NCI-H146 (cell line): ENCODE results near the gene DCUN1D1.
A peak's percentile ranks its signal among the peaks of the same experiment; 100 is the strongest.
"Not testable (repeated sequence)": the region's sequence is repeated elsewhere in the genome, so short reads cannot be mapped to it uniquely, and the experiment has no call there.

Source experiments
- DNase-seq: peaks from one replicate; lab custom pipeline; 2025; lab: John Stamatoyannopoulos, UW

DCUN1D1 gene

DNA sequence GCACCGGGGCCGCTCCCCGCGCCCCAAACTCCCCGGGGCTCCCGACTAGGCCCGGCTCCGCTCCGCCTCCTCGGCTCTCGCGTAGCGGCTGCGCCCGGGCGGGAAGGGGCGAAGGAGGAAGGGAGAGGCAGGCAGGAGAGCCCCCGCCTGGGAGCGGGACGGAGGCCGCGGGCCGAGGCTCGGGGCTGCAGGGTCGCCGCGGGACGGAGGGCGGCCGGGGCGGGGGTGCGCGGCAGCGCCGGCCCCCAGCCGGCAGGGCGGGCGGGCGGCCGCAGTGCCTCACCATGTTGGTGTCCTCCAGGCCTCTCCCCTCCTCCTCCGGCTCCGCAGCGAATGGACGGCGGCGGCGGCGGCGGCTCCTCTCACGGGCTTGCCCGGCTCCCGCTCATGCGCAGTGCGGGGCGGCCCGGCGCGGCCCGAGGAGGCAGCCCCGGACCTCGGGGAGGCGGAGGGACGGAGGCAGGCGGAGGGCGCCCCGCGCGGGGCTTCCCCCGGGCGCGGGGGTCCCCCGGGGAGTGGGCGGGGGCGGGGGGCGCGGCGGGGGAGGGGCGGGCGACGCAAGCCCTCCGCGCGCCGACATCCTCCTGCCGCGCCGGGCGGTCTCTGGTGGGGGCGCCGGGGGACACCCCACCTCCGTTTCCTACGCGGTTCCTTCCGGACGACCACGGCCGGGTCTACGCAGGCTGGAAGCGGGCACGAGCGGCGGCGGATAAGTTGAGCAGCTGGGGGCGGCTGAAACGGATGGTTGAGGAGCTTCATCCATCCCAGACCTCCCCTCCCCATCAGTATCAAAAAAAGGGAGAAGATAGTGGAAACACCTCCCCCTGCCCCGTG is at the start of gene DCUN1D1:
TSS of gene DCUN1D1 (minus strand) at position 335 of the 834 bp plus-strand sequence. CDS start at position 286, 49 bp downstream.
- DNase-seq: peak; percentile 95

GRCh38 chr3:183028416-183028815 is 48.1 kb upstream of the DCUN1D1 start:
- DNase-seq: no peak

GRCh38 chr3:183027276-183027675 is 46.9 kb upstream of the DCUN1D1 start:
- no peak for DNase-seq

GRCh38 chr3:183022936-183023516 is 42.7 kb upstream of the DCUN1D1 start:
- no peak for DNase-seq

DNA sequence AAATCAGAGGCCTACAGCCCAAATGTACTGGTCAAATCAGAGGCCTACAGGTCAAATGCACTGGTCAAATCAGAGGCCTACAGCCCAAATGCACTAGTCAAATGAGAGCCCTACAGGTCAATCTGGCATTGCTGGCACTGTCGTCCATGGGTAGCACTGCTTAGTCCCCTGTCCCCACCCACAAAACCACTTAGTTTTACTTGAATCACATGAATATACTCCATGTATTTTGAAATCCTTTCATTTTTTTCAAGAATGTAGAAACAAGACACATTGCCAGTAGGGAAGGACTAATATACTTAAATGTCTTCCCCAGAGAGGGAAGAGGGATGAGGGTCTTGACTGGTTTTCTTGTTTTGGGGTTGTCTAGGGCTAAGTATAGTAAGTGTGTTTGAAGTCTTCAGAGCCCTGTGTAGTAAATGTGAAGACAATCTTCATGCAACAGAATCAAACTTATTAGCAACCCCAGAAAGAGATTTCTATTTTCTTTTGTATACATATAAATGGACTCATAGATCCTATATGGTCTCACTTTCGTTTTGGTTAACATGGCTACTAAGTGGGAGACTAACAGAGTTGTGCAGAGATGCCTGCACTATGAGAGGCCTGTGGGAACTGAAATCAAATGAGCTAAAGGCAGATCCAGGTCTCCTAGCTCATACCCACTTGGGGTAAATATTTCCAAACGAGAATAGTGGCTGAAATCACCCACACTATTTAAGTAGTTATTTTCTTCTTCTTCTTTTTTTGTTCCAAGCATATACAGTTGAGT is 38.3 kb upstream of the DCUN1D1 start:
- DNase-seq: no peak

DNA sequence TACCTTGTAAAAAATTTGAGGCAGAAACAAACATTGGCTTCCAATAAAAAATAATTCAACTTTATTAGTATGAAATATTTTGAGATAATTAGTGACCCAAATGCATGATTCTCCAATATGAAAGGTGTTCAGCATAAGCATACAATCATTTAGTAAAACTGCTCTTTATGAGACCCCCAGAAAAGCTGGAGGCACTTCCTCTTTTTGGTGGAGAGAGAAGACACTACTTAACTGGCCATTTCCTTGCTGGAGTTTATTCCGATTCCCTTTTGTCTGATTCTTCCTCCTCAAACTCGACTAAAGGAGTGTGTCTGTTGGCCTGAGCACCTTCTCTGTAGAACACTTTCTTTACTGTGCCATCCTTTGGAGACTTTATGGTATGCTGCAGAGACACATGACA is 34.8 kb upstream of the DCUN1D1 start:
- no peak for DNase-seq

DNA sequence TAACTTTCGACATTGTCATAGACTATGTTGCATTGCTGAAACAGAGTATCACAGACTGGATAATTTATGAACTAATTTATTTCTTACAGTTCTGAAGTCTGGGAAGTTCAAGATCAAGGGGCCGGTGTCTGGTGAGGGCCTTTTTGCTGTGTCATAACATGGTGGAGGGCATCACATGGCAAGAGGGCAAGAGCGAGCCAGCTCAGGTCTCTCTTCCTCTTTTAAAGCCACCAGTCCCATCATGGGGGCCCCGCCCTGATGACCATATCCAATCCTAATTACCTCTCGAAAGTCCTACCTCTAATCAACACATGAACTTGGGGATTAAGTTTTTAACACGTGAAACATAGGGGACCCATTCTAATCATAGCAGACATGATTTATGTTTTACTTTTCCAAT is 33.5 kb upstream of the DCUN1D1 start:
- DNase-seq: no peak

GRCh38 chr3:183013074-183013473 is 32.7 kb upstream of the DCUN1D1 start:
- no peak for DNase-seq

DNA sequence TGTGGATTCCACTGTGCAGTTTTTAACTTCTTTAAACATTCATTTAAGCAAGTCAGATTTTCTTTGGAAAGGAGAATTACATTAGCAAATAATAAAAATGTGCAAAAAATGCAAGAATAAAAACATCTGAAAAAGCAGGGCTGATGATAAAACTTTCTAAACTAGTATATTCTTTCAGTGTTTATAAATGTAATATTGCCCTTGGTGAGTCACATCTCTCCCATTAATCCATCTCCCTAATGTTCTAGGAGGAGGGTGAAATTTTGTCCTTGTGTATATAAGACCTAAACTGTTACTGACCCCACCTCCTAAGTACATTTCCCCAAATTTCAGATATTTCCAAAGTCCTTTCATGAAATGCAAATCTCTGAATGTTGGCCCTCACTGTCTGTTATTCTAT is 28.5 kb upstream of the DCUN1D1 start:
- no peak for DNase-seq

GRCh38 chr3:183008303-183008702 is 28.0 kb upstream of the DCUN1D1 start:
- no peak for DNase-seq

DNA sequence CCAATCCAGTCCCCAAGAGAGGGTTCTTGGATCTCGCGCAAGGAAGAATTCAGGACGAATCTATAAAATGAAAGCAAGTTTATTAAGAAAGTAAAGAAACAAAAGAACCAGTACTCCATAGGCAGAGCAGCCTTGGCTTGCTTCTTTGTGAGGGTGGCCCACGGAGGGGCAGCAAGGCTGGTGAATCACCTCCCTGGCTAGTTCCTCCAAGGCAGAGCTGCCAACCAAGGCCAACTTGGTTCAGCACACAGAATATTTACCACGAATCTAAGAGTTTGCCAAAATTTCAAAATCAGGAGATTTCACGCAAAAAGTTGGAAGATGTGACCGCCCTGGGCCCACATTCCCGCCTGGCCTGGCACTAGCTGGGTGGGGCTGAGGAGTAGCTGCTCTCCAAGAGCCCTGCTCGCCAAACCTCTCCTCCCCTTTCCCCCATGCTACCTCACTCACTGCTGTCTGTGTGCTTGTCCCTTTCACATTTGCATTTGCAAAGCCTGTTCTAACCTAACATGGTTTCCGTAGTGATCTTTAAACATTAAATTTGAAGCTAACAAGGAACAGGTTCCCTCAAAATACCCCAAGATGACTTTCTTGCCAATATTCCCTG is 26.2 kb upstream of the DCUN1D1 start:
- DNase-seq: no peak

DNA sequence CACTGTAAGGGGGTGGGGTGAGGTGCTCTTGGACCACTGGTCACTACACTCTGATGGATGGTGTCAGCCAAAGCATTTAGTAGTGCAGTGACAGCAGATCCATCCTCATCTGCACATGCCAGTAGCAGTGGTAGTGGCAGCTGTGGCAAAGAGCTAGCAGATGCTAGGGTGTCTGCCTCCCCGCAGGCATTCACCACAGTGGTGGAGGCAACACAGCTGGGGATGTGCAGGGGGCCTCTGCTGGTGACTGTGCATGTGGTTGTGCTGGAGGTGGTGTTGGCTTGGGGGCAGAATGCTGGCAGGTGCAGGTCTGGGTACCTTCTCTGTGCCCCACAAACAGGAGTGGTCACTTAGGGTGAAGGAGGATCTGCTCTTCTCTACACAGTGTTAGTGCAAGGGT is 19.4 kb upstream of the DCUN1D1 start:
- no peak for DNase-seq

DNA sequence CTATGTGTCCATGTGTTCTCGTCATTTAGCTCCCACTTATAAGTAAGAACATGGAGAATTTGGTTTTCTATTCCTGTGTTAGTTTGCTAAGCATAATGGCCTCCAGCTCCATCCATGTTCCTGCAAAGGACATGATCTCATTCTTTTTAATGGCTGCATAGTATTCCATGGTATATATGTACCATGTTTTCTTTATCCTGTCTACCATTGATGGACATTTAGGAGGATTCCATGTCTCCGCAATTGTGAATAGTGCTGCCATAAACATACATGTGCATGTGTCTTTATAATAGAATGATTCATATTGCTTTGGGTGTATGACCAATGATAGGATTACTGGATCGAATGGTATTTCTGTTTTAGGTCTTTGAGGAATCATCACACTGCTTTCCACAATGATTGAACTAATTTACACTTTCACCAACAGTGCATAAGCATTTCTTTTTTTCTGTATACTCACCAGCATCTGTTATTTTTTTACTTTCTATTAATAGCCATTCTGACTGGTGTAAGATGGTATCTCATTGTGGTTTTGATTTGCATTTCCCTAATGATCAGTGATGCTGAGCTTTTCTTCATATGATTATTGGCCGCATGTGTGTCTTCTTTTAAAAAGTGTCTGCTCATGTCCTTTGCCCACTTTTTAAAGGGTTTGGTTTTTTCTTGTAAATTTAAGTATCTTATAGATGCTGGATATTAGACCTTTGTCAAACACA is 13.3 kb upstream of the DCUN1D1 start:
- DNase-seq: not testable (repeated sequence)

- no peak for DNase-seq
Observed at GRCh38 chr3:182989566-182989965, 9.2 kb upstream of the DCUN1D1 start.

DNA sequence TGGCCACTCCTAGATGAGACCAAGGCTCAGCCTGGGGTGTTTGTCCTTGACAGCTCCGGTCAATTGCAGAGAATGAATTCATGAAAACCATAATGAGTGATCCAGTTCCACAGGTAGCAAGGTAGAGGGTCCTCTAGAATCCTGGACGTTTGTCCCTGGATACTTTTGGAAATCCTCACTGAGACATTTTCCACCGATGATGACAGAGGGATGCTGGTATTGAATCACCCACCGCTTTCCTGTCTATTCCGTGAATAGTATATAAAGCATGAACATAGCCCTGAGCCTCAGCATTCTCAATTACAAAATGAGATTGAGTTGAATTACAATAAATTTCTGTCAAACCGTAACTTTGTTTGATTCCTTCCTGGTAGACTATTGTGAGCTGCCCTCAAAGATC is 5.7 kb upstream of the DCUN1D1 start:
- DNase-seq: no peak

DNA sequence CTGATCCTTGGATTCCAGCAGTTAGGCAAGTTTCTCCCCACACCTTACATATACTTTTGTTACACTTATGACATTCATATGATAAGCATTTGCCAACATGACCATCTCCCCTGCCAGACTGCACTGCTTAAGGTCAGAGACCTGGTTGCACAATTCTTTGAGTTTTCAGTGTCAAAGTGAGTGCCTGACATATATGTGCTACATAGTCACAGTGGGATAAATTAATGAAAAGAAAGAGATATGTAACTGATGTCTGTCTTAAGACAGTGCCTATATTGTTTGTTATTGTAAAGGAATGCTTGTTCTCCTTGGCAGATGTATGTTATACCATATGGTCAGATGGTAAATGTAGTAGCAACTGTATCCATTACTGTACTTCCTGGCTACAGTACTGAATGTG is 3.5 kb upstream of the DCUN1D1 start:
- no peak for DNase-seq

DNA sequence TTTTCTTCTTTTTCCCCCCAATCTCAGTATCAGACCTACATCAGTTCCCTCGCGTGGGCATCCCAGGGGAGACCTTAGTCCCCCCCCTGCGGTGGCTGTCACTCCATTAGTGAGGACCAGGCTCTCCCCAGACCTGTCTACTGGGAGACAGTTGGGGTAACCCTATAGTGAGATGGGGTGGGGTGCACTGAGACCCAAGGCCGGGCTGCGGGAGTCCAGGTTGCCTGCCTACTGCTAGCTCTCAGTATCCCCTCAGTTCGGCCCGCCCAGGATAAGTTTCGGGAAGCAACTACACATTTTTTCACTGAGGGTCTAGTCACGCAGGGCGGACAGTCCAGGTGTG is 671 bp upstream of the DCUN1D1 start:
- DNase-seq: no peak

DNA sequence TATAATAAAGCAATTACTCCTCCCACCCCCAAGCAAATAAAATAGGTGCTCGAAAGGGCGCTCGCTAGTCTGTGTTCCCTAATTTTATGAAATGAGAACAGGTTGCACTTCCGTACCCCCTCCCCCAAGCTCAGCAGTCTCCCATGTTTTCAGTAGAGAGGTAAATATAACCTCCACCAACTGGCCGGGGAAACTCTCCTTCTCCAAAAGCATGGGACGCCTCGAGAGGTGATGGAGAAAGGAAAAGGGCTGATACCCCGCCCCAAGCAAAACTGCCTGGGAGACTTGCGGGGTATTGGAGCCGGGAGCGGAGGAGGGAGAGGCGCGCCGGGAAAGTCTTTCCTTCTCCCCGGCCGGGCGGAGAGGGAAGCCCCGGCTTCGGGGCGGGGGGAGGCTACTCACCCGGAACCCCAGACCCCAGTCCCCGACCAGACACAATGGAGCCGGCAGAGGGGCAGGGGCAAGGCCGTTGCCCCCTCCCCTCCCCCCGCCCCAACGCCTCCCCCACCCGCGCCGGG is 605 bp downstream of the DCUN1D1 start:
- peak; percentile 68 for DNase-seq

DNA sequence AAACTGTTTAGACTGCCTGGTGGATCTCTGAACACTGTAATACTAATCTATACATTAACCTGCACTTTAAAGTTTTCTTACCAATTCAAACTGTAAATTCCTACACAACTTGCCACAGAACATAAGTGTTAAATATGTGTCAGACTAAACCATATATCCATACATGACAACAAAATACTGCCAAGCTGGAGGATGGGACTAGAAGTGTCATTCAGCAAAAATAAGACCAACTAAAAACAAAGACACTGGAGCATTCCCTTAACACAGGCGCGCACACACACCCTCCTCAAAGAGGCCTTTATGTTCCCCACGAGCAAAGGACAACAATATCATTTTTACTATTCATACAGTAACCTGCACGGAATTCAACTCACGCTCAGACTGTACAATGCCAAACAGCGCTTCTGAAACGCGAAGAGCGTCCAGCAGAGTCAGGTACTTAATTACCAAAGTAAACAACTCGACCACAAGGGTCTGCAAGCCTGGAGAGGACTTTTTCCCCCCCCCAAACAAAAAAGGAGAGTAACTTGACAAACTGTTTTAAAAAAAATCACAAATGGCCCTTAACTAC is 1.1 kb downstream of the DCUN1D1 start:
- DNase-seq: peak; percentile 66

DNA sequence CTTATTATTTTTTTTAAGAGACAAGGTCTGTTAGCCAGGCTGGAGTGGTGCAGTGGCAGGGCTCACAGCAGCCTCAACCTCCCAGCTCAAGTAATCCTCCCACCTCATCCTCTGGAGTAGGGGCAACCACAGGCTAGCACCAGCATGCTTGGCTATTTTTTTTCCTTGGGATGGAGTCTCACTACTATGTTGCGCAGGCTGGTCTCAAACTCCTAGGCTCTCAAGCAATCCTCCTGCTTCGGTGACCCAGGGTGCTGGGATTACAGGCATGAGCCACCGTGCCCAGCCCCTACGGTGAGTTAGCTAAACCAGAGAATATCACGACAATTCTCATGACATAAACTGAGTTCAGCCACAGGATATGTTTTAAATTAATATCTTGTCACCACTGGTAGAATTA is 2.0 kb downstream of the DCUN1D1 start:
- no peak for DNase-seq

DNA sequence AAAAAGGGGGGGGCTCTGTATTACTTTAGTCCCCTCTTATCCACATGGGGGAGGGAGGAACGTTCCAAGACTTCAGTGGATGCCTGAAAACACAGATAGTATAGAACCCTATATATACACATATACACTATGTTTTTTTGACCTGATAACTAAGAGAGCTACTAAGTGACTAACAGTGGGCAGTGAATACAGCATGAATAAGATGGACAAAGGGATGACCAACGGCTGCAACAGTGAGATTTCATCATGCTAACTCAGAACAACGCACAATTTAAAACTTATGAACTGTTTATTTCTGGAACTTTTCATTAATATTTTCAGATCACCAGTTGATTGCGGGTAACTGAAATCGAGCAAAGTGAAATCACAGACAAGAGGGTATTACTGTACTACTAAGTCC is 7.3 kb downstream of the DCUN1D1 start:
- no peak for DNase-seq
